ENCODE data around the gene B2M. TPM values are rescaled to one million over a fixed set of nuclear protein-coding genes. Genes with fewer than 3 reads are reported as not detected.

Gene B2M
- total and polyA plus RNA-seq, 10 of the 15 experiments (the other 5 are each of a cell fraction or from before 2014, with no cell fraction given) = 2,901 to 22,794 (median 8,374) TPM

GRCh38 chr15:44718180-44718926 is 7.0 kb downstream of the B2M start (continued):
- TF ChIP-seq ZBTB11 (CRISPR knock-in tag; IDR thresholded peaks at IDR 0.05) (no peak), E2F8 (IDR thresholded peaks at IDR 0.05; ENCODE audit: low read depth, partially characterized antibody) (peak; percentile 24), BACH1 (IDR thresholded peaks at IDR 0.05; ENCODE audit: borderline replicate concordance) (peak; percentile 26; the same call in 1 of the 2 replicates), SIX5 (IDR thresholded peaks at IDR 0.05; ENCODE audit: low read depth, low read length, severe bottlenecking) (no peak), FOXK2 (IDR thresholded peaks at IDR 0.05) (no peak), ZNF592 (IDR thresholded peaks at IDR 0.05) (no peak), ZBTB4 (CRISPR knock-in tag; IDR thresholded peaks at IDR 0.05) (0 out of 2 replicates have a peak, but pooled peaks have one; percentile 21), BMI1 (IDR thresholded peaks at IDR 0.05; ENCODE audit: borderline replicate concordance) (peak; percentile 11; the same call in 1 of the 2 replicates), CBFB (IDR thresholded peaks at IDR 0.05; ENCODE audit: low read depth) (no peak), POLR2A (IDR thresholded peaks at IDR 0.05; ENCODE audit: low read depth, low read length) (no peak)
